ENCODE results near the gene SULF2.
A peak's percentile ranks its signal among the peaks of the same experiment; 100 is the strongest.

The SULF2 gene

GRCh38 chr20:47733892-47734291 lies 51.4 kb downstream of the SULF2 start:
- no peak for DNase-seq (ENCODE audit: low read depth)
- TF ChIP-seq CTCF (conservative IDR thresholded peaks at IDR 0.05; ENCODE audit: low read depth, low read length): no peak
- no peak overlapping the region for H3K4me3 ChIP-seq (ENCODE audit: low read length)

- DNase-seq (ENCODE audit: low read depth): no peak
- TF ChIP-seq CTCF (conservative IDR thresholded peaks at IDR 0.05; ENCODE audit: low read depth, low read length): no peak
- no peak overlapping the region for H3K4me3 ChIP-seq (ENCODE audit: low read length)
These were observed 54.5 kb downstream of the SULF2 start for GRCh38 chr20:47730744-47731143.

GRCh38 chr20:47729472-47729871 lies 55.8 kb downstream of the SULF2 start:
- no peak for DNase-seq (ENCODE audit: low read depth)
- no peak overlapping the region for H3K4me3 ChIP-seq (ENCODE audit: low read length)
- no peak for TF ChIP-seq CTCF (conservative IDR thresholded peaks at IDR 0.05; ENCODE audit: low read depth, low read length)

GRCh38 chr20:47727909-47728361 lies 57.3 kb downstream of the SULF2 start:
- TF ChIP-seq CTCF (conservative IDR thresholded peaks at IDR 0.05; ENCODE audit: low read depth, low read length): no peak
- H3K4me3 ChIP-seq (ENCODE audit: low read length): no peak overlapping the region
- no peak for DNase-seq (ENCODE audit: low read depth)

GRCh38 chr20:47727170-47727880 lies 58.0 kb downstream of the SULF2 start:
- no peak for DNase-seq (ENCODE audit: low read depth)
- no peak overlapping the region for H3K4me3 ChIP-seq (ENCODE audit: low read length)
- TF ChIP-seq CTCF (conservative IDR thresholded peaks at IDR 0.05; ENCODE audit: low read depth, low read length): no peak

- no peak overlapping the region for H3K4me3 ChIP-seq (ENCODE audit: low read length)
- no peak for DNase-seq (ENCODE audit: low read depth)
- TF ChIP-seq CTCF (conservative IDR thresholded peaks at IDR 0.05; ENCODE audit: low read depth, low read length): no peak
These were observed 58.6 kb downstream of the SULF2 start for GRCh38 chr20:47726632-47727031.

GRCh38 chr20:47725248-47725973 lies 59.9 kb downstream of the SULF2 start:
- no peak overlapping the region for H3K4me3 ChIP-seq (ENCODE audit: low read length)
- DNase-seq (ENCODE audit: low read depth): peak; percentile 39
- peak; percentile 89 for TF ChIP-seq CTCF (conservative IDR thresholded peaks at IDR 0.05; ENCODE audit: low read depth, low read length)
